PC-3 (cell line): Measurements from ENCODE around the gene CFAP46.

ENCODE experiments used
- EZH2 ChIP-seq: fragments of 300-600 bp; sonication (generic); IDR thresholded peaks from one replicate; pipeline ENCODE4 v1.6.1; 2017; ENCODE audit warnings: antibody characterized with exemption, mild to moderate bottlenecking, low read length; ENCODE audit not compliant: unreplicated experiment
- TF ChIP-seq, protein P1 (sequence below): fragments of 300-600 bp; sonication (generic); conservative IDR thresholded peaks from 2 replicates; pipeline ENCODE4 v1.5.1; 2017; ENCODE audit warnings: antibody characterized with exemption, low read depth, mild to moderate bottlenecking, low read length

DNA sequence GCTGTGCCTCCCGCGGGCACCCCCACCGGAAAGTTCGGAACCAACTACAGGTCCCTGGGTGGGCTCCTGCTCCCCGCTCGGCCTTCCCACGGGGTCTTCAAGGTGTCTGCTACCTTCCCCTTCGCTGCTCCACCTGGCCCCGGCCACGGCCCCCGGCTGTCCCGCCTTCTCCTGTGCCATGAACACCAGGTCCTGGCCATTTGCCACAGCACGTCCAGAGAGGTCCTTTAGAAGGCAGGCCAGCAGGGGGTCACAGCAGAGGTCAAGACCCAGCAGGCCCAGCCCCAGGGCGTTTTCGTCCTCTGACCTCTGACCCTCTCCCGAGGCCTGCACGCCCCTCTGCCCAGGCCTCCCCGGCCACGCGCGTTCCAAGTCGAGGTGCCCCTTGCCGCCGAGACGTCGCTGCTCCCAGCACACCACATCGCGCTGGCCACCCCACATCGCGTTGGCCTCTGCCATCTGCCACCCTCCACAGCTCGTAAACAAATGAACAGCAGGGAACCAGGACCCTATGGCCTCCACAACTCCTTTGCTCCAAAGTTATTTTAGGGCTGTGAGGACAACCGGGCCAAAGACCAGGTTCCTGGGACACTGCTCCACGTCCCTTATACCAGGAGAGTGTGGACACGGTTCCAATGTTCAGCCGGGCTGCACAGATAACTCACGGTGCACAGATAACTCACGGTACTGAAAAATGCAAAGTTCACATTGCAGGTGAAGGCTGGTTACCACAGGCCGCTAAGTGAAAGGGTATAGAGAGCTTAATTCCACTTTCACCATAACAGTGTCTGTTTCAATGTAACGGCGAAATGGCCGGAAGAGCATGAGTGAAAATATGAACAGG, 74.3 kb downstream of the CFAP46 start:
- TF ChIP-seq, protein P1, sequence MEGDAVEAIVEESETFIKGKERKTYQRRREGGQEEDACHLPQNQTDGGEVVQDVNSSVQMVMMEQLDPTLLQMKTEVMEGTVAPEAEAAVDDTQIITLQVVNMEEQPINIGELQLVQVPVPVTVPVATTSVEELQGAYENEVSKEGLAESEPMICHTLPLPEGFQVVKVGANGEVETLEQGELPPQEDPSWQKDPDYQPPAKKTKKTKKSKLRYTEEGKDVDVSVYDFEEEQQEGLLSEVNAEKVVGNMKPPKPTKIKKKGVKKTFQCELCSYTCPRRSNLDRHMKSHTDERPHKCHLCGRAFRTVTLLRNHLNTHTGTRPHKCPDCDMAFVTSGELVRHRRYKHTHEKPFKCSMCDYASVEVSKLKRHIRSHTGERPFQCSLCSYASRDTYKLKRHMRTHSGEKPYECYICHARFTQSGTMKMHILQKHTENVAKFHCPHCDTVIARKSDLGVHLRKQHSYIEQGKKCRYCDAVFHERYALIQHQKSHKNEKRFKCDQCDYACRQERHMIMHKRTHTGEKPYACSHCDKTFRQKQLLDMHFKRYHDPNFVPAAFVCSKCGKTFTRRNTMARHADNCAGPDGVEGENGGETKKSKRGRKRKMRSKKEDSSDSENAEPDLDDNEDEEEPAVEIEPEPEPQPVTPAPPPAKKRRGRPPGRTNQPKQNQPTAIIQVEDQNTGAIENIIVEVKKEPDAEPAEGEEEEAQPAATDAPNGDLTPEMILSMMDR, result no peak
- TF ChIP-seq EZH2, result no peak
